ENCODE measurements around the gene CACNA2D1.

CACNA2D1 gene

DNA sequence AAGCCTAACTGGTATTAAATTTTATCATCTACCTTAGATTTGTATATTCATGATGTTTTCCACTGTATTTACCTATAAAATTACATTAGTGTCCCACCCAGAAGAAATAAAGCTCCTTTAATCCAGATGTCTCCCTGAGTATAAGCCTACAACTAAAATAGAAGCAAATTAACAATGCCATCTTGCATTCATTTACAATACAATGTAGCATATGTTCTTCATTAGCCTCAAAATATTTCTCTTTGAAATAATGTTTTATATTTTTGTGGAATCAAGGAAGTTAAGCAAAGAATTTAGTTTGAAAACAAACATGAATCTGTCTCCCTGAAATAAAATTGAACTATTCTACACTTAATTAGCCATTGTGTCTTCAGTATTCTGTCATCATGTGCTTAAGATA lies 112.3 kb downstream of the CACNA2D1 start:
- DNase-seq, result no peak

DNA sequence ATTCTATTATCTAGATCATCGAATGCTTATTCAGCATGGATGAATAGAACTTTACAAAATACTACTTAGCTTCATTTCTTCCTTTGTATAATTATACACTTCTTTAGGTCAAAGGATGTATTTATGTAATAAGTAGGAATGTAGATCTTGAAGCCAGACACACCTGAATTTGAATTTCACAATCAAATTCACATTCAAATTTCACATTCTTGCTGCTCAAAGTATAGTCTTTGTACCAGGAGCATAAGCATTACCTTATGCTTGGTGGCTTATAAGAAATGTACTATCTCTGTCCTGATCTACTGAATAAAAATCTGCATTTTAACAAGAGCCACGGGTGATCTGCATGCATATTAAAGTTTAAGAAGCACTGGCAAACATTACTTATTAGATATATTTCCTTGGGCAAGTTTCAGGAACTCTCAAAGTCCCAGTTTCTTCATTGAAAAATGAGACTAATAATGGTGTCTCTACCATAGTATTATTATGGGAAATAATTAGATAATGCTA lies 112.8 kb downstream of the CACNA2D1 start:
- DNase-seq, result no peak

DNA sequence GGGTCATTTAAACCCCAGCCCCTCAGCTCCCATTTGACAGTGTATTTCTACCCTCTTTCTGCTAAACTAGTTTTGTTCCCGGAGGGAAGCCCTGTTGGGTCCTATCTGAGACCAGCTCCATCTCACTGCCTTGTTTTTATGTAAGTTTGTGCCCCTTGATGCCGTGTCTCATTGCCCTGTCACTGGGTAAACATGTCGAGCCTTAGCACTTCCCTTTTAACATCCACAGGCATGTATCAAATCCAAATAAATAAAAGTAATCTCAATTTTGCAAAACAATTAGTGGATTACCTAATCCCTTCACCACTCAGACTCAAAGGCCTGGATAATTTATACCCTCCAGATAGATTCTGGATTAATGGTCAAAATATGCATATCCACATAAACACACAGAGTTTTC lies 115.7 kb downstream of the CACNA2D1 start:
- no peak for DNase-seq

DNA sequence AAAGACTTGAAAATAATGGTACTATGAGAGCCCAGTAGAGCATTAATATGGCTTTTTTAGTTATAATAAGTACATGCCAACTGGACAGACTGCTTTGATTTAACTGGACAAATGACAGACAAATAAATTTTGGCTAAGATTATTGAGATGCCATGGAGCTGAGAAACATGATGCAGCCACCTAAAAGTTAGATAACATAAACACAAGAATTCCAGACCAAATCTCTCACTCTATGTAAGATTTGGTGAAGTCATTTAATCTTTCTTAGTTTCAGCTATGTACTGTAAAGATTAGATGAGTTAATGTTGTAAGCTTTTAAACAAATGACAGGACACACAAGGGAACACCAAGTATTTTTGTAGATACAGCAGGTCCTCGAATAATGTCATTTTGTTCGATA lies 118.2 kb downstream of the CACNA2D1 start:
- DNase-seq, result no peak

DNA sequence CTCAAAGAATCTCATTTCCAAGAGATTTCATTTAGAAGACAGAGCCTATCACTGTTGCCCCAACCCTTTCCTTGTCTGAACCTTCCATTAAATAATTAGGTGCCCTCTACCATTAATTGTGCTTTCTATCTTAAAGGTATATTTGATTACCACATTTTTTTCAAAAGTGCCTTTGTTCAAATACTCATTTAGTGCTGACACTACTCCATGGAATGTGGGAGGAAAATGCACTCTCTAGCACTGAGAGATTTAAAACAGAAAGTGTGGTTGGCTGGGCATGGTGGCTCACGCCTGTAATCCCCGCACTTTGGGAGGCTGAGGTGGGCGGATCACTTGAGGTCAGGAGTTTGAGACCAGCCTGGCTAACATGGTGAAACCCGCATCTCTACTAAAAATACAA lies 119.8 kb downstream of the CACNA2D1 start:
- no peak for DNase-seq

DNA sequence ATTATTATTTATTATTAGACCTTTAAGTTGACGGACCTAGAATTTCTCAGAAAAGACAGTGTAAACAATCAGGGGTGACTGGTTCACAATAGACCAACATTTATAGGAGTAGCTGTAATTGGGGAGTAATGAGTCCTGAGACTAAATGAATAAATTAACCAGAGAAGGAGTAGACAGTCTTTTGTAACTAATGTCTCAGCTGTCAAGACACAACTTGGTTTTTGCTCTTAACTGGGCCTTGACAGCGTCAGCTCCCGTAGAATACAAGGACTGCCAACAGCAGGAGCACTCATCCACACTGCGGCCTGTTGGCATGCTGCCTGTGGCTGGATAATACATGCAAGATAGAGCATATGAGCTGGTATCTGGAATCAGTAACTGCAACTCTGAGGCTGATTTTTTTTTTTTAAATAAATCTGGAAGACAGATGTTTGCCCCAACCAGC lies 123.9 kb downstream of the CACNA2D1 start:
- DNase-seq, result no peak

DNA sequence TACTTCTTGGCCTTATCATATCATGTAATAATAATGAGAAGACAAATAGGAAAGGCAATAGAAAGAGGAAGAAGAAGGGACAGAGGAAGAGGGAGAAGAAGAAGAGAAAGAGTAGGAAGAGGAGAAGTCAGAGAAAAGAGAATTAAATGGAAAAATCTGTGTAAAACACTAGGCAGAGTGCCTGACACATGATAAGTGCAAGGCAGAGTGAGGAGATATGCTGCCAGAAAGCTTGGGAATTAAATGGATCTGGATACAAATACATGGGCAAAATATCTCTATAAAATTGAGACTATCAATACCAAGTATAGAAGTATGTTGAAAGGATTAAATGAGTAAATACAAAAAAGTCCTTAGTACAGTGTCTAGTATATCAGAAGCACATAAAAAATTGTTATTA lies 124.8 kb downstream of the CACNA2D1 start:
- no peak for DNase-seq

DNA sequence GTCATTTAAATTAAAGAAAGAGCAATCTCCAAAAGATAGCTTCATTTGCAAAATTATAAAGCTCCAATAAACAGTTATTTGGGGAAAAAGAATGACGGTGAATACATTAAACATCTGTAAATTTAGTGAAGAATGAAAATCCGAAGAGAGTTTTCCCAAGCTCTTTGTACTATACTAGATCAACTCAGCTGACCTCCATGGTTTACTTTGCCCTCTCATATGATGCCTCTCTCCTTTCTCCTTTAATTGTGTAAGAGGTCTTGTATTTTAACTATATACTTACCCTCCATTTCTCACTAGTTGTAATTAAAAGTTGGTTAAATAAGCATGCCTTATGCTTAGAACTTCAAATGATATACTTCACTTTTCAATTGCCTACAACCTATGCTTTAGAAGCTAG lies 125.8 kb downstream of the CACNA2D1 start:
- DNase-seq, result no peak

DNA sequence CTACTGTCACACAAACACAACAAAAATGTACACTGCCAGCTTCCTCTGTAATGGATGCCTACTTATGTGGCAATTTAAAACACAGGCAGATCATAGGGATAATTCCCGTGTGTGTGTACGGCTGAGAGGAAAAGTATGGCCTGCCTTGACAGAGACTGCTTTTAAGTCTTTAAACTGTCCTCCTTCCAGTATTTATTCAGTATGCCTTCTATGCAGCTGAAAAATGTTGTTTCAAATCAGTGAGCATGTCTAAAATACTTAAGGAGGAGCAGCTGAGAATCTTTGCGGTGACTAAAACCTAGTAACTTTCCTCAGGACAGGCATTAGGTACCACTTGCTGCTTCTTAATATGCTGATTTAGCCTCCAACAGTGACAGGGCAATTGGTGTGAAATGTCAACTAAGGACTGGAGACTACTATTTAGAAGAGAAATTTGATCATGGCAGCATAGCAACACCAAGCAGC lies 126.3 kb downstream of the CACNA2D1 start:
- no peak for DNase-seq

DNA sequence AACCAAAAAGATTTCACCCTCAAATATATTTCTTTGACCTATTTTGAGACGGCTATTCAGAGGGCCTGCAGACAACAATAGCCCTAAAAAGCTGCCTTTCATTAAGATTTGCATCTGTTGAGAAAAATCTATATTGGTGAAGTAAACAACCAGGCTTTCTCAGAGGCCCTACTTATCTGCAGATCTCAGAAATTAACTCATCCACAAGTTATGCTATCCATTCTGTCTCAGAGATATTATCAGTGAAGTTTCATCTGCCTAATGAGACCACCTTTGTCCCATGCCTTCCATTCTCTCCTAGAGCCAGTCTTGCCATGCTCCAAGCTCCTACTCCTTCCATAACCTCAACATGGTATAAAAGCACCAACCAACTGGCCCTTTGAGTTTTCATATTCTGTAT lies 130.3 kb downstream of the CACNA2D1 start:
- no peak for DNase-seq

DNA sequence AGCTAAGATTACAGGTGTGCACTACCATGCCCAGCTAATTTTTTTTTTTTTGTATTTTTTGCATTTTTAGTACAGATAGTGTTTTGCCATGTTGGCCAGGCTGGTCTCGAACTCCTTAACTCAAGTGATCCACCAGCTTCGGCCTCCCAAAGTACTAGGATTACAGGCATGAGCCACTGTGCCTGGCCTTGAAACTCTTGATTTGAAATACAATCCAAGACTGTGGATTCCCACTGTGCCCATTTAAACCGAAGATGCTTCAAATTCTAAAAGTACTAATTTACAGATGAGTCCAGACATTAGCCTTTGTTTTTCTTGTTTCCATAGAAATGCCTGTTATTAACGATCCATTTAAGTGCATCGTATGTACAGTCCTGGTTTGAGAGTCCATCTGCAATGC lies 130.9 kb downstream of the CACNA2D1 start:
- no peak for DNase-seq

DNA sequence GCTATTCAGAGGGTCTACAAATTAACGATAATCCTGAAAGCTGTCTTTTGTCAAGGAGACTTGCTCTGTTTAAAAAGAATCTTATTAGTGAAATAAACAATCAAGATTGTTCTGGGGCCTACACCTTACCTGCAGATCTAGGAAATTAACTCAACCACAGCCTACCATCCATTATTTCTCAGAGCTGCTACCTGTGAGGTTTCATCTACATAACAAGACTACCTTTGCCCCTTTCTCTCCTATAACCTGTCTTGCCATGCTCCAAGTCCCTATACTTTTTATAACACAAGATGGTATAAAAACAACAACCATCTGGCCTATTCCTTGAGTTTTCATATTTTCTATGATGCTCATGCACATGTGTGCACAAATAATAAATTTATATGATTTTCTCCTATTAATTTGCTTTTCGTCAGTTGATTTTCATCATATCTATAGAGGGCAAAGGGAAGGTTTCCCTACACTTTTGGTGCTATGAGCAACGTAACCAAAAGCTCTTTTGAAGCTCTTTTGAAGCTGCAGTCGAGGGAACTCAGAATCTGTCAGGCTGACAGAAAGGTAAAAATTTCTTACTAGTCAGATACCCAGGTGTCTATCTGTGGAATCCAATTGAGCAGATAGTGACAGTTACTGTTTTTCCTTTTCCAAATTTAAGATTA lies 138.1 kb downstream of the CACNA2D1 start:
- no peak for DNase-seq

DNA sequence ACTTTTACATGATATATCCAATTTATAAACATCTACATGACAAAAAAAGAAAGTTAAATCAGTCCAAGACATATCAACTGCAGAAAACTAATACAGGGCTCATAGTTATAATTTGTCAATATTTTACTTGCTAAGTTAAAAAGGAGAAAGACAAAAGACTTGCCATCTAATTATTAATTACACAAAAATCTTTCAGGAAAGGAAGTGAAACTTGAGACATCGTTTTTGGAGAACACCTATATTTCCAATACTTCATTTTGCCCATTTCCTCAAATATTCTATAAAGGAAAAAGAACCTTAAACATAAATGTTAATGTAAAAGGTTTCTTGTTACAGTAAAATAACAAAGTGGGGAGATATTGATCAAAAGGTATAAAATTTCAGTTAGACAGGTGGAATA lies 148.7 kb downstream of the CACNA2D1 start:
- no peak for DNase-seq

DNA sequence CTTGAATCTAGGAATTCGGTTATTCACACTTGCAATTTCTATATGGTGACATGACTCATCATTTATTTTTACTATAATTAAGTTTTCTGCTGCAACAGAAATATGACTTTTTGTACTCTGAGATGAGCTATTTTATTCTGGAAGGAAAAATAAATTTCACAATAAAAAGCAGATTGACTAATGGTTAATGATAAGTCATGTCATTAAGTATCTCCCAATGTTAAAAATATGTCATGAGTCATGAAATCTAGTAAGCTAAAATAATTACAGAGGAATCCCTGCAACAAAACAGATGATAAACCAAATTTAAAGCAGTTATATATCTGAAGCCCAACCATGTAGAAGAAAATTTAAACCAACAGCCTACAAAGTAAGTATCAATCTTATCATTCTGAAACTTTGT lies 149.2 kb downstream of the CACNA2D1 start:
- no peak for DNase-seq

DNA sequence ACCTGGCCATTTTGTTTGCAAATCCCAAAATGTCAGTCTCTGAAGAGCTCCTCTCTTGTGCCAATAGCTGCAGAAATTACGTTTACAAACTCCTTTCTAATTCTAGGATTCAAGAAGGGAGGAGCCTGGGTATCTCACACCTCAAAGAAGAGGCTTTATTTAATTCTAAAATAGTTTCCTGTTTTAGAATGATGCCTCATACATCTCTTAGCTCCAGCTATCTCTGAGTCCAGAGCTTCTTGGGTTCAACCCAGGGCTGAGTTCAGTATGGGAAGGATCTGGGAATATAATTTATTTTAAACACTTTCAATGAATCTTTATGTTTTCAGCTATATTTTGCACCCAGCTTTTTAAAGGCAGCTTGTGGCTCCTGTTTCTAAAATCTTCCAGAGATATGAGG lies 150.1 kb downstream of the CACNA2D1 start:
- DNase-seq, result no peak

DNA sequence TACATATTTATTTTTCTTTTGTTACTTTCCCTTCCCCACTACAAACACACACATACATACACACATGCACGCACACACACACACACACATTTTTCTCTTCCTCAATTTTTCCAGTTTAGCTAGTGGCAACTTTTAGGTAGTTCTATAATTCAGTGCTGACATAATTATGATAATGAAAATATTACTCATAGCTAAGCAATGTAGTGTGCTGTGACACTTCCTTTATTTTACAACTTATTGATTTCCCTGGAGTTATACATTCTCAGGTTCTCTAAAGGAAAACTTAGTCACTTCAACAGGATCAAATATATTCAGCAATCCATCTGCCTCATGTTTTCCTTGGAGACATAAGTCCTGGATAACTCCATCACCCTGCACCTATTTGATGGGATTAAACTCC lies 151.6 kb downstream of the CACNA2D1 start:
- DNase-seq, result no peak

DNA sequence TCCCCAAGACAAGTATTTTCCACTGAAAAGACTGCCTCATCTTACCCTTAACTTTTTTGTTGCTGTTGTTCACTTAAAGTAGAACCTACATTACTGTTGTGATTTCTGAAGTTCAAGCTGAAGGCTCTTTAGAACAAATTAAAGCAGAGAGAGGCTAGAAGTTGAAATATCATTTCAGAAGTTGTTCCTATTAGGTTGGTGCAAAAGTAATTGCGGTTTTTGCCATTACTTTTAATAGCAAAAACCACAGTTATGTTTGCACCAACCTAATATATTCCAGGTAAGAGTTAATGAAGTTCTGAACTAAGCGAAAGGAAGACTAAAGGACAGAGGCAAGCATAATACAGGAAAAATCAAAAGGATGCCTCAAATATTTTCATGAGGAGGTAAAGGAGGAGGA lies 153.7 kb downstream of the CACNA2D1 start:
- no peak for DNase-seq

DNA sequence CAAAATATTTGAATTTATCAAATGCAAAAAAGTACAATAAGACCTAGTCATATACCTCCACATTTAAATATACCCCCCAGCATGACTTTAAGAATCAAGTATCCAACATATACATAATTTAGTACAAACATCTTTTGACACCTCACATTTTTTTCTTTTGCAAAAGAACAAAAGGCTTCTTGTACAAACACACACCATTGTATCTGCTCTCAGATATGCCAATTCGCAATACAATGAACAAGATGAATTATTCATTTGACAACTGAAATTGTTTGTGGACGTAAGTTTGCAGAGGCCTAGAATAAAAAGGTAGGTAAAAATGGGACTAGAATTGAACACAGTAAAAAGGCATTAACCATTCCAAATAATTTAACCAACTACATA lies 154.4 kb downstream of the CACNA2D1 start:
- no peak for DNase-seq

DNA sequence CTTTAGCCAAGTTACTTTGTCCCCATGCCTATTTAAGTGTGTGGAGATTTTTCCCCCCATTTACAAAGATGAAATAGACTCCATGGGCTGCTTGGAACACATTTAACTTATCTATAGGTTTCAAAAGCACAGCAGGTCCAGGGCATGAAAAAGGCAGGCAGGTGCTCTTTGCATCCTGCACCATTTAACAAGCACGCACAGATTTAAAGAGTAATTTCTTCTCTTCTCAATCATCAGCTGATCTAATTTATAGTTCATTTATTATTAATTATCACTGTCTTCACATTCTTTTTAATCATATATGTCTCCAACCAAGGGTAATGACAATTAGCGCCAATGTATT lies 156.8 kb downstream of the CACNA2D1 start:
- no peak for DNase-seq

DNA sequence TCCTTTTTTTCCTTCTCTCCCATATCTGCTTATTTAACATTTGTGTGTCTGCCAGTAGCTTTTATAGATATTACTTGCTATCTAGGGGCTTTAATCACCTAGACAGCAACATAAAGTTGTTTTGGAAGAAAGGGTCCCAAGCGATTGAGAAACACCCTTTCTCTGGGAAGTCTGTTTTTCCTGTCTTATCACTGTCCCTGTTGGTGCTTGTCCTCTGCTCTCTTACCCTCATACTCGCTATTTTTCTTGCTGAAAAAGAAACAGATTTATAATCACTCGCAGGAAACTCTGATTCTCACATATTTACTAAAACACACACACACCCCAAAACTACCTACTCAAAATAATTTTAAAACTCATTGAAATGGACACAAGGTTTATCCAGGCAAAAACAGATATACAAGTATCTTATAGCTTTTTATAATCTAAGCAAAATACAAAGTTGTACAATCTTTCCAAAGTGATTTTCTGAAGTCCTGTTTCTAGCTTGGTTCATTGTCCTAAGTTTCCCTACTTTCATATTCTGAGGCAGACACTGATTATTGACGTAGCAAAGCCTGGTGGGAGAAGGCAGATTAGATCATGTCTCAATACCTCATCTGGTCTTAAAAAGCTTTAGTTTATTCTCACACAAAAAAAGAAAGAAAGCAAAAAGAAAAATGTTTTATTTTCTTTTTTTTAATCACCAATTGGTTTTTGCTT lies 157.3 kb downstream of the CACNA2D1 start:
- no peak for DNase-seq

DNA sequence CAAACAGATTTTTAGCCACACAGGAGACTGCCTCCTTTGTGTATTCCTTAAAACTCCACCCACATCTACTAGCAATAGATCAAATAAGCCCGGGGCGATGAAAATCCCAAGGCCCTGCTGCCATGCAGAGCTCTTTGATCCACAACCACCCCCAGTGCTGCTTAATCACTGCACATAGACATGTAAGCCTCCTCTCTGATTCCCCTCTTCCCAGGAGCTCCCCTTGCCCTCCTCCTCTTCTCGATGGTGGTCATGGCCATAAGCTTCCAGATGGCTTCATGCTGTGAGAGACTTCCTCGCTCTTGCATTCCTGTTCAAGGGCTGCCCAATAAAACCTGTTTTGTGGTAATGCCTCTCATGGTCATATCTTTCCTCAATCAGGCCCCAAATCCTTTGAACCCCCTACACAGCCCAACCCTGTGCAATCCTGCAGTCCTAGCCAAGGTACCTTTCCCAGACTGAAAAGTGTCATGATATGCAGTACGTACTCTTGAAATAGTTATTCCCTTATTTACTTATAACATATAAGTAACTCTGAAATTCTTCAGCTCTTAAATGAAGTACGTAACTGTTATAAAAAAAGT lies 158.5 kb downstream of the CACNA2D1 start:
- no peak for DNase-seq

DNA sequence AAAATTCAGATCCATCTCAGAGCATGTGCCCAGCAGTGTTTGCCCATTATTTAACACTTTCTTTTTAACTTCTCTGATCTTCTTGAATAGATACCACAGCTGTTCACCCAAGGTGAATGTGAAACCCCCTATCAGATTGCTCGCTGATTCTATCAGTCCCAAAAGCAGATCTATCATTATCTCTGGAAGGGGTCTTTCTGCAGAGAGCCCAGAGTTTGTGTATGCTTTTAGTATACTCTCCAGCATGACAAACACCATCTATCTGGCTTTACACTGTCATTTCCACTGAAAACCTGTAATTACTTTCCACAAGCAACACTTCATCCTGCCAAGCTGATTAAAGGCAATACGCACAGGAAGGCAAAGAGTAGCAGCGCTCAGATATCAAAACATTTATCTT lies 168.2 kb downstream of the CACNA2D1 start:
- no peak for DNase-seq

DNA sequence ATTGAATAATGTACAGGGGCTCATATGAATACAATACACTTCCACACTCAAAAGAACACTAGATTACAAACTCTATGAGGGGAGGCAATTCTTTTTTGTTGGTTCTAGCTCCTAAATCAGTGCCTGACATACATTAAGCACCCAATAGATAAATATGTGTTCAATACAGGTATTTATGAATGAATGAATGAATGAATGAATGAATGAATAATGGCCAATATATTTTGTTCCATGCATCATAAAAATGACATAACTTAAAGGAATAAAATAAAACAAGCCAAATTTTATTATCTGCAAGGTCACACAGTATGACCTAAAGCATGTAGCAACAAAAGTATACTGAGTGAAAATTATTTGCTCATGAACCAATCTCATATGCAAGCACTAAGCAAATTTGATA lies 168.9 kb downstream of the CACNA2D1 start:
- no peak for DNase-seq

DNA sequence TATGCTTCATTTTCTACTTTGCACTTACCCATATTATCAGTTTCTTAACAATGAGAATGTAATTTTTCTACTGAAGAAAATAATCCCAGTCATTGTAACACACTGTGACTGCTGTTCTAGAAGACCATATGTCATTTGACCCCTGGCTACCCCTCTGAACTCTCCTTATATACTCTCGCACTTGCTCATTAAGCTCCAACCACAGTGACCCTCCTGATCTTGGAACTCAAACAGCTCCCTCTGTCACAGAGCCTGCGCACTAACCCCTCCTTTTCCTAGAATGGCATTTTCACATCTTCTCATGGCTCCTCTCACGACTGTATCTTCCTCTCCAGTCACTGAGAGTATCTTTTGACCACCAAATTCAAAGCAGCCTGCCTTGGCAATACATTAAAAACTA lies 169.7 kb downstream of the CACNA2D1 start:
- no peak for DNase-seq
